GM21737 (cell line): Measurements from ENCODE around the gene AEBP1.

Experiments used
- ATAC-seq: cut with Tn5 transposase; IDR thresholded peaks from one replicate; pipeline ENCODE4 v1.9.1; 2021; ENCODE audit warnings: mild to moderate bottlenecking, moderate library complexity; ENCODE audit not compliant: unreplicated experiment

The AEBP1 gene

DNA sequence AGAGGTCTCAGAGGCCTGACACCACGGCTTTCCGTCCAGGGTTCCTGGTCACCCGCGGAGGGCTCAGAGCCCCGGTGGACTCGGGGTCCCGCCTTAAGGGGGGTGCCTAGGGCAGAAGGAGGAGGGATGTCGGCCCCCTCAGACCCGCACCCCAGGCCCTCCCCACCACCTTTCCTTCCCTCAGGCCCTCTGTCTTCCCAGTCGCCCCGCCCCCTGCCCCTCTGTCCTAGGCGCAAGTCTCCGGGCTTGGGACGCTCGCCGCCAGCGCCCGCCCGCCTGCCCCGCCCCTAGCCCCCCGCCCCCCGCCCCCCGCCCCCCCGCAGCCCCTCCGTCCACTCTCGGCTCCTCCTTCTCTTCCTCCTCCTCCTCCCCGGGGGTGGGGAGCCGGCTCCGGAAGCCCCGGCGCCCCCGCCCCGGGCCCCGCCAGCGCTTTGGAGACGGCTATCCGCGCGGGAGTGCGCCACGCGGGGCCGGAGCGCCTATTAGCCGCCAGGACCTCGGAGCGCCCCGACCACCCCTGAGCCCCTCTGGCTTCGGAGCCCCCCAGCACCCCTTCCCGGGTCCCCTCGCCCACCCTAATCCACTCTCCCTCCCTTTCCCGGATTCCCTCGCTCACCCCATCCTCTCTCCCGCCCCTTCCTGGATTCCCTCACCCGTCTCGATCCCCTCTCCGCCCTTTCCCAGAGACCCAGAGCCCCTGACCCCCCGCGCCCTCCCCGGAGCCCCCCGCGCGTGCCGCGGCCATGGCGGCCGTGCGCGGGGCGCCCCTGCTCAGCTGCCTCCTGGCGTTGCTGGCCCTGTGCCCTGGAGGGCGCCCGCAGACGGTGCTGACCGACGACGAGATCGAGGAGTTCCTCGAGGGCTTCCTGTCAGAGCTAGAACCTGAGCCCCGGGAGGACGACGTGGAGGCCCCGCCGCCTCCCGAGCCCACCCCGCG lies at the start of gene AEBP1:
Gene AEBP1 (plus strand): TSS at position 423 of the 937 bp plus-strand sequence. CDS start 321 bp downstream, at position 744.
- ATAC-seq: no peak

DNA sequence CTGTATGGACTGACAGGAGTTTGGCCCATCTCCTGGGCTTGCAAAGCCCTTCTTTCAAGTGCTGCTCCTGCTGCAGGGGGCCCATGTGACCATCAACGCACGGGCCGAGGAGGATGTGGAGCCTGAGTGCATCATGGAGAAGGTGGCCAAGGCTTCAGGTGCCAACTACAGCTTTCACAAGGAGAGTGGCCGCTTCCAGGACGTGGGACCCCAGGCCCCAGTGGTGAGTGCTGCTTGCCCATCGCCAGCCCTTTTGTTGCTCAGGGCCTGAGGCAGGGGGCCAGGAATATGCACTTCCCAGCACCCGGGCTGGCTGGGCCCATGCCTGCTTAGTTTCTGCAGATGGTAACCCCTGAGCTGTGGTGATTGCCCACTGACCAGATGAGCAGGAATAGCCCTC lies 47.5 kb upstream of the AEBP1 start:
- ATAC-seq: no peak

DNA sequence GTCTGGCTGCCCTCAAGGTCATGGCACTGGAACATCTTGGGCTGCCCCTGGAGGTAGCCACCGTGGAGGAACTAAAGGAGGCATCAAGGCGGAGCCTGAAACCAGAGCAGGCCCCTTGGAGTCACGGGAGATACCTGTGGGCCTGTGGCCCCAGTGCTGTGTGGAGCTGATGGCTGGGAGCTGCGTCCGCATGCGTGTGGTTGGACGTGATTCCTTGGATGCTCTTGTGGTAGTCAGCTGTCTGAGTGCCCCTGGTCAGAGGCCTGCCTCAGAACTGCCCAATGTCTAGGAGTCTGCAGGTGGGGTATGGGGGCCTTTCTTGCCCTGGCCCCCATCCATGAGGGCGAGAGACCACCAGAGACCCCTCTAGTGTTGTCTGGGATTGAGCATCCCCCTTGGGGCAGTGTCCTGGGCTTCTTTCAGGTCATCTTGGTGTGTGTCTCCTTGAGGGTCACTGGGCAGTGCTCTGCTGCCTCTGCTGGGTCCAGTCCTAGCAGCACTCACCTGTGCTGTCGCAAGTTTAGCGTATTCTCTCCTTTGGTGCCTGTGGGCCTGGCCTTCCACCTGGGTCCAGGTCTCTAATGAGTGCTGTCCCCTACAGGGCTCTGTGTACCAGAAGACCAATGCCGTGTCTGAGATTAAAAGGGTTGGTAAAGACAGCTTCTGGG lies 46.8 kb upstream of the AEBP1 start:
- ATAC-seq: no peak

DNA sequence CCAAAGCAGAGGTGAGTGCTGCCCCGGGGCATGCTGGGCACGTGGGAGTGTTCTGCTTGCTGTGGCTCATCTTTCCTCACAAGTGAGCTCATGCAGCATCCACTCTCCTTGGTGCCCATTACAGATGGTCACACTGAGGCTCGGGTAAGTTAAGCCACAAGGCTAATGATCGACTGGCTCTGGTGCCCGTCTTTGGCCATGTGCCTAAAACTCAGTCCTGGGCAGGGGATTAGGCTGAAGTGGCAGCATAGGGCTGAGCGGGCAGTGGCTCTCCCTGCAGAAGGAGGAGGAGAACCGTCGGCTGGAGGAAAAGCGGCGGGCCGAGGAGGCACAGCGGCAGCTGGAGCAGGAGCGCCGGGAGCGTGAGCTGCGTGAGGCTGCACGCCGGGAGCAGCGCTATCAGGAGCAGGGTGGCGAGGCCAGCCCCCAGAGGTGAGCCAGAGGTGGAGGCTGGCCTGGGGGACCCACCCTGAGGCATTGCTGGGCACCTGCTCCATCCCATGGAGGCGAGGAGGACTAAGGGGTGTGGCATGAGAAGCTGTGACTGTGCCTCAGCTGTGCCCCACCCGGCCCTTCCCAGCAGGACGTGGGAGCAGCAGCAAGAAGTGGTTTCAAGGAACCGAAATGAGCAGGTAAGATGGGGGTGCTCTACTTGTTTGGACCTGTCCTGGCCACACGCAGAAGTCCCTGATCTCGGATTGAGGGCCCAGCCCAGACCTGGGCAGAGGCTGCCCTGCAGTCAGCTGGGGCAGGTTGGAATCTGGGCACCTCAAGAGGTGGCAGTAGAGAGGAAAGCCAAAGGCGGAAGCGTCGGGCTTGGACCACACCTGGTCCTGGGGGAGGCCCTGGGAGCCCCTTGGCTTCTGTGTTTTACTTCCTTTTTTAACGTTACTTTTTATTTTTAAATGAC lies 46.0 kb upstream of the AEBP1 start:
- ATAC-seq: no peak

DNA sequence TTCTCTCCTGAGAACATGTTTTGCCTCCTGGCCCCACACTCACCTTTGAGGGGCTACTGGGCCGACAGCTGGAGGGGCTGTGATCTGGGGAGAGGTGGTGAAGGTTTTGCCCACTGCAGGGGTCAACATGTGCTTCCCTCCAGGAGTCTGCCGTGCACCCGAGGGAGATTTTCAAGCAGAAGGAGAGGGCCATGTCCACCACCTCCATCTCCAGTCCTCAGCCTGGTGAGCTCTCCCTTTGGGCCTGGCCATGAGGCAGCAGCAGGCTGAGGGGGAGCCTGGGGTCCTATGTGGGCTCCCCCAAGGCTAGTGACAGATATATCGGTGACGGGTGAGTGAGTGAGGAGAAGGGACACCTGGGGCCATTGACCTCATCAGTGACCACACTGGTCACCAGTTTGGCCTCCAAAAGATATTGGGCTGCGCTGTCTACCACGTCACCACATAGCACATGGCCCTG lies 45.4 kb upstream of the AEBP1 start:
- ATAC-seq: no peak

DNA sequence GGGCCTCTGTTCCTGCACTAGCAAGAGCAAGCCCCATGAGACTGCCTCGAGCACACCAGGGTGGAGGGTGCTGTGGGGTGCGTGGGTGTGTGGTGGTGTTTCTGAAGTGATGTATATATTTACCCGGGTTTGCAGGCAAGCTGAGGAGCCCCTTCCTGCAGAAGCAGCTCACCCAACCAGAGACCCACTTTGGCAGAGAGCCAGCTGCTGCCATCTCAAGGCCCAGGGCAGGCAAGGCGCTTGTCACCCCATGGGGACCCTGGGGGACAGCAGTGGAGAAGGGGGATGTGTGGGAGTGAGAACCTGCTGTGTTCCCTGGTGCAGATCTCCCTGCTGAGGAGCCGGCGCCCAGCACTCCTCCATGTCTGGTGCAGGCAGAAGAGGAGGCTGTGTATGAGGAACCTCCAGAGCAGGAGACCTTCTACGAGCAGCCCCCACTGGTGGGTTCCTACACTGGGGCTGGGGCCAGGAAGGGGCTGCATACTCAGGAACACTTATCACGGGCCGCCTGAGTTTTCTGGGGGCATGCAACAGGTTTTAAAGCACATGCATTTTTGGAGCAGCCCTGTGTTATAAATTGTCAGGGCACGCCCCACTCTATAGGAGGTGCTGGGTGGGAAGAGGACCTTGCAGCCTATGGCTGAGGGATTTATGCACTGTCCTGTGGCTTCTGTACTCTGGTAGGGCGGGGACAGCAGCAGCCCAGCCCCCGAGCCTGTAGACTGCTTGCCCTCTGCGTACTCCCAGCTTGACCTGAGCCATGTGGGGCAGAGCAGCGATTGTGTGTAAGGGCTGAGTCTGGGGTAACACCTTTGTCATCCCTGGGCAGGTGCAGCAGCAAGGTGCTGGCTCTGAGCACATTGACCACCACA lies 44.7 kb upstream of the AEBP1 start:
- ATAC-seq: no peak

DNA sequence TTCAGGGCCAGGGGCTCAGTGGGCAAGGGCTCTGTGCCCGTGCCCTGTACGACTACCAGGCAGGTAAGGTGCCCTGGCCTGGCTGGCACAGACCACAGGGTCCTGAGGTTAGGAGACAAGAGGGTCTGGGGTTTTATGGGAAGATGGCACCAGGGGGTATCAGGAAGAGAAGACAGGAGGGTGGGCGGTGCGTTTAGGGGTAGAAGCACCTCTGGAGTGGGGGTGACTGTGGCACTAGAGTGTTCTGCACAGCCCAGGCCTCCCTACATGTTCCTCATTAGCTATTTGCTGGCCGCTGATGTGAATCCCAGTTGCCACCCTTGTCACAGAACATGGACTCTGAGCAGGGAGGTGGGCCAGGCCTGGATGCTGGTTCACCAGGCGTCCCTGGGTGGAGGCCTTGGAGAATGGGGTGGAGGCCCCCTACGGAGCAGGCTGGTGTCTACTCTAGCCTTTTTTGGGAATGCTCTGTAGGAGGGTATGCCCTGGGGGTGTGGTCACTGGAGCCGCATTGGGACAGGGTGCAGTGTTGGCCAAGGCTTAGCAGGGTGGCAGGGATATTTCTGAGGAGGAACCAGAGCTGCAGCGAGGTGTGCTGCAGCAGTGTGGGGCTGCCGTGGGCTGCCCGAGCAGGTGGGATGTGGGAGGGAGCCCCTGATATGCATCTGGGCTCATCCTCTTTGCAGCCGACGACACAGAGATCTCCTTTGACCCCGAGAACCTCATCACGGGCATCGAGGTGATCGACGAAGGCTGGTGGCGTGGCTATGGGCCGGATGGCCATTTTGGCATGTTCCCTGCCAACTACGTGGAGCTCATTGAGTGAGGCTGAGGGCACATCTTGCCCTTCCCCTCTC lies 43.8 kb upstream of the AEBP1 start:
- ATAC-seq: no peak

DNA sequence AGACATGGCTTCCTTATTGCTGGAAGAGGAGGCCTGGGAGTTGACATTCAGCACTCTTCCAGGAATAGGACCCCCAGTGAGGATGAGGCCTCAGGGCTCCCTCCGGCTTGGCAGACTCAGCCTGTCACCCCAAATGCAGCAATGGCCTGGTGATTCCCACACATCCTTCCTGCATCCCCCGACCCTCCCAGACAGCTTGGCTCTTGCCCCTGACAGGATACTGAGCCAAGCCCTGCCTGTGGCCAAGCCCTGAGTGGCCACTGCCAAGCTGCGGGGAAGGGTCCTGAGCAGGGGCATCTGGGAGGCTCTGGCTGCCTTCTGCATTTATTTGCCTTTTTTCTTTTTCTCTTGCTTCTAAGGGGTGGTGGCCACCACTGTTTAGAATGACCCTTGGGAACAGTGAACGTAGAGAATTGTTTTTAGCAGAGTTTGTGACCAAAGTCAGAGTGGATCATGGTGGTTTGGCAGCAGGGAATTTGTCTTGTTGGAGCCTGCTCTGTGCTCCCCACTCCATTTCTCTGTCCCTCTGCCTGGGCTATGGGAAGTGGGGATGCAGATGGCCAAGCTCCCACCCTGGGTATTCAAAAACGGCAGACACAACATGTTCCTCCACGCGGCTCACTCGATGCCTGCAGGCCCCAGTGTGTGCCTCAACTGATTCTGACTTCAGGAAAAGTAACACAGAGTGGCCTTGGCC lies 43.0 kb upstream of the AEBP1 start:
- ATAC-seq: no peak

DNA sequence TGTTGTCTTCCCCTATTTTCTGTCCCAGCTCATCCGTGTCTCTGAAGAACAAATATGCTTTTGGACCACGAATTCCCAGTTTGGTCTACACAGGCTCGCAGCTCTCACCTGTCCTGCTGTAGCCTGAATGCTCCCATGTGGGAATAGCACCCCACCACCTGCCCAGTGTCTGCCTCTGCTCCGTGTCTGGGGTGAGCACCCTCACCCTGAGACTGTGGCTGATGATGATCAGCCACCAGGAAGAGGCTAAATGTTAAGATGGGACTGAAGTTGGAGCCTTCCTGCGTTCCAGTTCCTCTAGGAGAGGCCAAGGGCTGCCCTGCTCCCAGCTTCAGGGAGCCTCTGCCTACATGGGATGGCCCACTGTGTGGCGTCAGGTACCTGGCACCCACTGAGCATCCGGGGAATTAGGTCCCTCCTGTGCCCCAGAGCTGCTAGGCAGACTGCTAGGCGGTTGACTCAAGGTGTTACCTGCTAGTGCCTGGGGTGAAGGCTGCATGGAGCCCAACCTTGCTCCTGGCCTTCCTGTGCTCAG lies 42.4 kb upstream of the AEBP1 start:
- no peak for ATAC-seq

DNA sequence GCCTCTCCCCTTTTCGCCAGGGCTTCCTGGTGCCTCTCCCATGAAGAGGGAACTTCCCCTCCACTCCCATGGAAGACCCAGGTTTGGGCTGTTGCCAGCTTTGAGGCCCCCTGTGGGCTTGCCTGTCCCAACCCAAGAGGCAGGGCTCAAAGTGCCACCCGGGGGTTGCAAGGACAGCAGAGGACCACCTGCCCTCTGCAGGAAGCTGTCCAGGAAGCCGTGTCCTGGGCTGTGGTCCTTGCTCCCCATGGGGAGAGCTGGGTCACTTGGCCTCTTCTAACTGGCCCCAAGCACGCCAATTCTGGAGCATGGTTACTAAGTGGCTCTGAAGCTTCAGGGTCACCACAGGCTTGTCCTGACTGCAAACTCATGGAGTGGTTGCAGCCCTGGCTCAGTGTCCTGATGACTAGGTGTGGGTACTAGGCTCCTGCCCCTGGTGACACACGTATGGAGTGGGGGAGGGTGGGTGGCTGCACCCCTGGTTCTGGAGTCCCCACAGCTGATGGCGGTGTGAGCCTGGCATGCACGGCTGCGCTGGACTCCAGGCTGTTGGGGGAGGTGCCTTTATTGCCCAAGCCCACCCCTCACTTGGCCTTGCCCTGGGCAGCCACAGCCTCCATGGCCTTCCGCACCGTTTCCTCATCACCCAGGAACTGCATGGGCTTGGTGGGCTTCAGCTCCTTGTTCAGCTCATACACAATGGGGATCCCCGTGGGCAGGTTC lies 41.8 kb upstream of the AEBP1 start:
- ATAC-seq: no peak

DNA sequence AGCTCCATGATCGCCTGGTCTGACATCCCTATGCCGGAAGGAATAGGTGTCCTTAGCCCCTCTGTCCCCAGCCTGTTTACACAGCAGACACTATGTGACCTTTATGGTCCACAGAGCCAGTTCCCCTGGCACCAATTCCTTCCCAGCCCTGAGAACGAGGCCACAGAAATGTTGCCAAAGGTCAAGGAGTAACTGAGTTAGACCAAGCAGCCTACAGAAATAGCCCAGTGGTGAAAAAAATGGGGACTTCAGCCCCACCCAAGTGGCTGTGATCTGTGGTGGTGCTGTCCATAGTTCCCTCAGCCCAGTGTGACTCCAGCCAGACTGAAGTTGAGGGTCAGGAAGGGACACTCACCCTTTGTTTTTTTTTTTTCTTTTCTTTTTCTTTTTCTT lies 41.2 kb upstream of the AEBP1 start:
- ATAC-seq: no peak

DNA sequence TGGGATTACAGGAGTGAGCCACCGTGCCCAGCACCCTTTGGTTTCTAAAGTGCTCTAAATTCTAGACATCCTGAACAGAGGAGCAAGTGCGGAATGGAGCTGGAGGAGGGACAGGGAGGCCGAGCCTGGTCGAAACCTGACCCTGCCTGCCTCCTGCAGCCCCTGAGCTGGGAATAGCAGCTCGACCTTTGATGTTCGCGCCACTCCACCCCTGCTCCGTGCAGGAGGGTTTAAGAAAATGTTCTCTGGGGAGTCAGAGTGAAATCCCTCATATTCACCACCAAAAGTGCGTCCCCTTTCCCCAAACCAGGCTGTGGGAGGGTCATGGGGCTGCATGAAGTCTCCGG lies 40.6 kb upstream of the AEBP1 start:
- no peak for ATAC-seq

DNA sequence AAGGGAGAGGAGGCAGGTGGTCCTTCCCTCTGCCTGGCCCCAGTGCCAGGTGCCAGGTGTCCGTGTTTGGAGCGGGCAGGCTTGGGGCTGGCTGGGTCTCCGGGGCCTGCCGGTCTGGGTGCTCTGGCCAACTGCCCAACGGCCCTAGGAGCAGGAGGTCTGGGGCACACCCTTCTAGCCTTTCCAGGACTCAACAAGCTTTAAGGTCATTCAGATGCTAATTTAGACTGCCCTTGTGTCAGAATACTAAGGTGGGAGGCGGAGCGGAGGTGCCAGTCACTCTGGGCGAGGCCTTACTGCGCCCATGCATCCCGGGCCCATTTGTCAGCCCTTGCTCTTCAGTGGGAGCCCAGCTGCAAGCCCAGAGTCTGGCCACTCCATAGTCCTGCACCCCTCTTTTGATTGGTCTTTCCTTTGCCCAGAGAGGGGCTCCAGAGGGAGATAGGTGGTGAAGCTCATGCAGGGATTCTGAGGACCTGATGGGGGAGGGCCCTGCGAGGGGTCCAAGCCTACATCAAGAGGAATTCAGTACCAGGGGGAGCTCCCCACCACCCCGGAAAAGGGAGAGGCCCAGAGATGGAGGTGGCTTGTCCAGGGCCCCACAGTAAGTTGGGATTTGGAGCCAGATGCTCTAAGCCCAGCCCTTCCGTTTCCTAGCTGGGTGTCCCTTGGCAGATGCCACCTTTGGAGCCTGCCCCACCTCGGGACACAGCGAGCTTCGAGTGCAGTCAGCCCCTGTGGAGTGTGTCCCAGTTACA lies 40.1 kb upstream of the AEBP1 start:
- ATAC-seq: no peak

DNA sequence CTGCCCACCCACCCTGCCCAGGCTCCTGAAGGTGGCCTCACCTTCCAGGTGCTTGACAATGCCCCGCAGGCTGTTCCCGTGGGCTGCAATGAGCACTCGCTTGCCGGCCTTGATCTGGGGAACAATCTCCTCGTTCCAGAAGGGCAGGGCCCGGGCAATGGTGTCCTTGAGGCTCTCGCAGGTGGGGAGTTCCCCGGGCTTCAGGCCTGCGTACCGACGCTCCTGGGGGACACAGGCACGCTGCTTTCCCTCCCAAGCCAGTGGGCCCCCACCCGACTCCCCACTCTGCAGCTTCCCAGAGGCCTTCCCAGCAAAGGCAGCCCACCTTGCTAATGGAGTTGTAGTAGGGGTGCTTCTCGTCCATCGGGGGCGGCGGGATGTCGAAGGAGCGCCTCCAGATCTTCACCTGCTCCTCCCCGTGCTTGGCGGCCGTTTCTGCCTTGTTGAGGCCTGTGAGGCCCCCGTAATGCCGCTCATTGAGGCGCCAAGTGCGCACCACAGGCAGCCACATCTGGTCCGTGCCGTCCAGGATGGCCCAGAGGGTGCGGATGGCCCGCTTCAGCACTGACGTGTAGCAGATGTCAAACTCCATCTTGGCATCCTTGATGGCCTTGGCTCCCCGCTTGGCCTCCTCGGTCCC lies 39.2 kb upstream of the AEBP1 start:
- ATAC-seq: no peak

DNA sequence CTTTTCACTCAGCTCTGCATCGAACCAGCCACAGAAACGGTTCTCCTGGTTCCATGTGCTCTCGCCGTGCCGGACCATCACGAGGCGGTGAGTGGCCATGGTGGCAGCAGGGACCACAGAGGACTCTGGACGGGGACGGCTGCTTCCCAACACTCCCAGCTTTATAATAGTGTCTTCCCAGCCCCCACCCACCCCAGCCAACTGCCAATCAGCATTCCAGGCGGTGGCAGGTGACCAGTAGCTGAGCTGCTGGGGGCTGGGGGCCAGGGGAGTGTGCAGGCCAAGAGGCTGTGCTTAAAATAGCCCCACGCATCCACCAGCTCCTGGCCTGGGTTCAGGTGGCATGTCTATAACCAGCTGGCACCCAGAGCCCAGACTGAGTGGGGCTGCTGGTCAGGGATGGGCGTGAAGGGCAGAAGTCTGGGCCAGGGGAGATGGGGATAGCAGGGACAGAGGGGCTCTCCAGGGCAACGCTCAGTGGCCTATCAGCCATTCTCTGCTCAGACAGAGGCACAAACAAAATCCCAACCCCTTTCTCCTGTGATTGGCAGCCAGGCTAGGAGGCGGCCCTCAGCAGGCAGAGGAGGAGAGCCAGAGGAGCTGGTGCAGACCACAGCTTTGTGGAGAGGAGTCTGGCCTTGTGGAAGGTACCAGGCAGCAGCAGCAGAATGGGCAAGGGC lies 38.6 kb upstream of the AEBP1 start, which contains the start of gene PGAM2:
Gene PGAM2 (minus strand): TSS at position 137 of the 680 bp plus-strand sequence. CDS start 38 bp downstream, at position 99.
- no peak for ATAC-seq

DNA sequence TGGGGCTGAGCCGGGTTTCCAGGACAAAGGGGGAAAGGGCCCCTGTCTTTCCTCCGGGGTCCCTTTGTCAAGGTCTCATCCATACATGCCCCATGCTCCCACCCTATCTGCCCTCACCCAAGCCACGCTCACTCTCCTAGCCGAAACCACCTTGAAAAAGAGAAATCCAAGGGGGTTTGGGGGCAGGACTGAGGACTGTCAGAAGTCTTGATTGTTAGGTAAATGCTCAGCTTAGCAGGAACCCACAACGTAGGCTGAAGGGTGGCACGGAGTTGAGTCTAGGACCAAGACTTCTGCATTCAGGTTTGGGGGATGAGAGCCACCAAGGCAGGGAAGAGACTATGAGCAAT lies 38.1 kb upstream of the AEBP1 start:
- ATAC-seq: no peak
